Activated CD8-positive, alpha-beta memory T cell treated with anti-CD3 and anti-CD28 coated beads for 36 hours (primary cell): ENCODE data around the gene GCK. TPM values are rescaled to one million over a fixed set of nuclear protein-coding genes. Genes with fewer than 3 reads are reported as not detected.
"Not testable (repeated sequence)": the region's sequence is repeated elsewhere in the genome, so short reads cannot be mapped to it uniquely, and the experiment has no call there.

Experiments
- CTCF ChIA-PET: fragments of 350-600 bp; sonication (Branson Sonifier 250); formaldehyde crosslinking; loops from one replicate; lab custom pipeline; 2021; ENCODE audit warnings: antibody characterized with exemption; lab: Charles Lee
- POLR2A ChIA-PET: fragments of 350-600 bp; sonication (Branson Sonifier 250); formaldehyde crosslinking; loops from one replicate; lab custom pipeline; 2021; ENCODE audit warnings: antibody characterized with exemption; lab: Charles Lee
- total RNA-seq, 2 experiments: library from RNA; stranded (reverse); gene quantifications; one replicate each; pipeline ENCODE4 v1.2.3, GENCODE V29; 2021

GCK gene
- total RNA-seq, 2 experiments from 2014 or later = 1.4 to 1.8 TPM

DNA sequence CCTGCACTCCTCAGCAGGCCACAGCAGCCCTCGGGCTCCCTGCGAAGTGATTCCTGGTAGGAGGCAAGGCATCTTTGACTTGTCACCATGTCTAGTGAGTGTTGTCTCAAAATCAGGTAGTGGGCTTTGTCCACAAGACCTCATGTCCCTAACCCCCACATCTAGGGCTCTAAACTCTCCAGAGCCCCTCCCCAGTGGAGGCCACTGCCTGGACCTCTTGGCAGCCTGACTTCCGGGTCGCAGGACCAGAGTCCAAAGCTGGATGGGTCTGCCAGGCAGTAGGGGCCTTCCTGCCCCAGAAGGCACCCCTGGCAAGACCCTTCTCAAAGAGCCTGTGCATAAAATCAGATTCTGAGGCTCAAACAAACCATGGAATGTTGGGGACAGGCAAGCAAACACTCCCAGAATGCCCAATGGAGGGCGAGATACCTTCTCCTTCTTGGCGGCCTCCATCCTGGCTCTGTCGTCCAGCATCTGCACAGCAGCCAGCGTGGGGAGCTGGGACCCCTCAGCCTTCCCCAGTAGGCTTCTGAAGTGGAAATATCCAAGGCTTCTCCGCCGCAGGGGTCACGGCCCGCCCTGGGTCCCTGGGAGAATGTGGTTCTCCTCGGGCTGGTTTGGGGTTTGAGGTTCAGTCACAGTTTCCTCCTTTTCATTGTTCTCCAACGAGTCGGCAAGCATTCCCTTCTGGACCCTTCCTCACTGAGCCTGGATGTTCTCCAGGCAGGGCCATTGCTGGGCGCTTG is 586 bp downstream of the GCK start:
- CTCF ChIA-PET = no interaction called here
- POLR2A ChIA-PET = no interaction called here

- POLR2A ChIA-PET = no interaction called here
- CTCF ChIA-PET = no interaction called here
Measured at GRCh38 chr7:44187636-44188416, 1.4 kb downstream of the GCK start.

DNA sequence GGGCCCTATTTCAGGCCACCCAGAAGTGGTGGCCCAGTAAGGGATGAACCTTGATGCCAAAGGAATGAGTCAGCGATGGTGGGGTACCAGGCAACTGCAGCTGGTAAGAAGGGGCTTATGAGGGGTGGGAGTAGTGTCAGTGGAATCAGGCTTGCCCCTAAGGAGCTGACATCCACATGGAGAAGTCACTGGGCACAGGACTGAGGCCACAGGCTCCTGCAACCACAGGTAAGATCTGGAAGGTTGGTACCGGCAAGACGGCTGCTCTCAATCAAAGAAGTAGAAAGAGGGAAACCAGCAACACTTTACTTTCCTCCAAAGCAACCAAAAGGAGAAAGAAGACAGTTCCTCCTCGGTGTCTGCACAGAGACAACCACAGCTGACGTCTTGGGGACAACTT is 2.5 kb downstream of the GCK start:
- ChIA-PET CTCF (no interaction called here), POLR2A (no interaction called here)

- ChIA-PET CTCF (no interaction called here), POLR2A (no interaction called here)
Measured at GRCh38 chr7:44185729-44186128, 3.5 kb downstream of the GCK start.

DNA sequence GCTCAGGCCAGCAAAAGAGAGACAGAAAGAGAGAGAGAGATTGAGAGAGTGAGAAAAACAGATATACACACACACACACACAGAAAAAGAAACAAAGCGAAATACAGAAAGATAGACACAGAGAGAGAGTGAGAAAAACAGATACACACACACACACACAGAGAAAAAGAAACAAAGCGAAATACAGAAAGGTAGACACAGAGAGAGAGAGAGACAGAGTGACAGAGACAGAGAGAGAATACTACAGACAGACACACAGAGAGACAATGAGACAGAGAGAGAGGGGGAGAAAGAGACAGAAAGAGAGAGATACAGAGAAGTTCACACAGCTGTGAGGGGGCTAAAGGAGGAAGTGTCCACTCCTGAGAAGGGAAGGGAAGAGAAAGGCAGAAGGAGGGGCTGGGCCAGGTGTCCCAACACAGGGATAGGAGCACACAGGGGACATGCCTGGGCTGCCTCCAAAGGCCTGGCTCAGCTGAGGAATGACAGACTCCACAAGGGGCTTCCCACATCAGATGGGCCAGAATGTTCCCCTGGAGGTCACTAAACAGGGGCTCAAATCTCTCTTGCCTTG is 4.3 kb downstream of the GCK start:
- POLR2A ChIA-PET = no interaction called here
- CTCF ChIA-PET = no interaction called here

- ChIA-PET CTCF (no interaction called here), POLR2A (no interaction called here)
Measured at GRCh38 chr7:44184206-44184872, 4.9 kb downstream of the GCK start.

- CTCF ChIA-PET = no interaction called here
Measured at GRCh38 chr7:44183386-44183785, 5.9 kb downstream of the GCK start.

GRCh38 chr7:44182827-44183226 is 6.4 kb downstream of the GCK start:
- CTCF ChIA-PET = no interaction called here
- POLR2A ChIA-PET = no interaction called here

More at GRCh38 chr7:44183386-44183785, 5.9 kb downstream of the GCK start:
- POLR2A ChIA-PET = no interaction called here

DNA sequence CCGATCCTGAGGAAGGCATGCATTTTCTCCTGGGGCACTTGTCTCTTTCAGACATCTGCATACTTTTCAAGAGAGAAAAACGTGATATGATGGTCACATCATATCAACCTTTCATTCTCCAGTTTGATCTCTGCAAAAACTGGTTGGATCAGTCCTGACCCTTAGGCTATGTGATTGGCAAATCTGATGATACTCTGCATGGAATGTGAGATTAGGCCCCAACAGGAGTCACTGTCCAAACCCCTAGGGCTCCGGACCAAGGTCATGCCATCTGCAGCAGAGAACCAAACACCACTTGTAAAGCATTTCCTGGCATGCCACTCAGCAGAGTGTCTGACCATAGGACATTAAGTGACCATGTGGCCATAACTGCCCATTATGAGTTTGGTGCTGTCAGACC is 8.6 kb downstream of the GCK start:
- CTCF ChIA-PET = no interaction called here
- POLR2A ChIA-PET = no interaction called here

DNA sequence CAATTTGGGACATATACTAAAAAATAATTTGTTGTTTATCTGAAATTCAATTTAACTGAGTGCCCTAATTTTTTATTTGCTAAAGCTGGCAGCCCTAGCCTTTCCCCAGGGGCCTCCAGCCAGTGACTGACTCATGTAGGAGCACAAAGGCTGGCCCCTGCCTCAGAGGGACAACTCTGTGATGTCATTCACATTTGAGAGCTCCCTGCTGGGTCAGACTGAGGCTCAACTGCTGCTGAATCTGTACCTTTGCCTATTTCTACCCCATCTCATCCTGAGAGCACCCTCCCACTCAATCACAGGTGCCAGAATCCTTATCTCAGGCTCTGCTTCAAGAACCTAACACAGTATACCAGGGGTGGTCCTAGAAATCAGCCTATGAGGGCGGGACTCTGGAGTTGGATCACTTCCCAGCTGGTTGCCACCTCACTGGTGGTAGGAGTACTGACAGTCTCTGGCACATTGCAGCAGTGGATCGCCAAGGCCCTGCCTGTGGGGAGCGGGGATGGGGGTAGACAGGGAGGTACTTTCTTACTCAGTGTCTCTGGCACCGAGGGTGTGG is 11.6 kb downstream of the GCK start:
- CTCF ChIA-PET = no interaction called here
- POLR2A ChIA-PET = no interaction called here

DNA sequence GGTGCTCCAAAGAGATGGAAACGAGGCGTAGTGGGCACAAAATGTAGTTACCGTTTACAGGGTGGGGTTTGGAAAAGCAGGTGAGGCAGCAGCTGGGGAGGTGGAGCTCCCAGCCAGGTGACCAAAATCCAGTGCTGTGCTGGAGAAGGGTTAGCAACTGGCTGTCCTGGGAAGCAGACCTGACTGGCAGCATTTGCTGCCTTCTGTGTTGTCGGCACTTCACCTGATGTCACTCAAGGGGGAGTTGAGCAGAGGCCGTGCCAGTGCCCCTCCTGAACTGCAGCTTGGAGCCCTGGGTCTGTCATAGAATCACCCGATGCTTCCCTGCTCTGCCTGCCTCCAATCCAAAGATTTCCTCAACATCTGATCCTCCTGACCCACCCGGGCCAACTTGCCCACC is 12.8 kb downstream of the GCK start:
- POLR2A ChIA-PET = no interaction called here

GRCh38 chr7:44175730-44176129 is 13.5 kb downstream of the GCK start:
- ChIA-PET POLR2A (no interaction called here), CTCF (no interaction called here)

More for the DNA sequence above, 12.8 kb downstream of the GCK start:
- CTCF ChIA-PET = no interaction called here

DNA sequence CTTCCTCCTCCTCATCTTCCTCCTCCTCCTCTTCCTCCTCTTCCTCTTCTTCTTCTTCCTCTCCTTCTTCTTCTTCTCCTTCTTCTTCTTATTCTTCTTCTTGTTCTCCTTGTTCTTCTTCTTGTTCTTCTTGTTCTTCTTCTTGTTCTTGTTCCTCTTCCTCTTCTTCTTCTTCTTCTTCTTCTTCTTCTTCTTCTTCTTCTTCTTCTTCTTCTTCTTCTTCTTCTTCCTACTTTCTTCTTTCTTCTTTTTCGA is 14.6 kb downstream of the GCK start:
- CTCF ChIA-PET = interaction anchor here (0.6 kb wide), 1 partner anchor 300 kb away, joined by 3 read pairs; no protein-coding TSS in a partner anchor
- POLR2A ChIA-PET = not testable (repeated sequence)

DNA sequence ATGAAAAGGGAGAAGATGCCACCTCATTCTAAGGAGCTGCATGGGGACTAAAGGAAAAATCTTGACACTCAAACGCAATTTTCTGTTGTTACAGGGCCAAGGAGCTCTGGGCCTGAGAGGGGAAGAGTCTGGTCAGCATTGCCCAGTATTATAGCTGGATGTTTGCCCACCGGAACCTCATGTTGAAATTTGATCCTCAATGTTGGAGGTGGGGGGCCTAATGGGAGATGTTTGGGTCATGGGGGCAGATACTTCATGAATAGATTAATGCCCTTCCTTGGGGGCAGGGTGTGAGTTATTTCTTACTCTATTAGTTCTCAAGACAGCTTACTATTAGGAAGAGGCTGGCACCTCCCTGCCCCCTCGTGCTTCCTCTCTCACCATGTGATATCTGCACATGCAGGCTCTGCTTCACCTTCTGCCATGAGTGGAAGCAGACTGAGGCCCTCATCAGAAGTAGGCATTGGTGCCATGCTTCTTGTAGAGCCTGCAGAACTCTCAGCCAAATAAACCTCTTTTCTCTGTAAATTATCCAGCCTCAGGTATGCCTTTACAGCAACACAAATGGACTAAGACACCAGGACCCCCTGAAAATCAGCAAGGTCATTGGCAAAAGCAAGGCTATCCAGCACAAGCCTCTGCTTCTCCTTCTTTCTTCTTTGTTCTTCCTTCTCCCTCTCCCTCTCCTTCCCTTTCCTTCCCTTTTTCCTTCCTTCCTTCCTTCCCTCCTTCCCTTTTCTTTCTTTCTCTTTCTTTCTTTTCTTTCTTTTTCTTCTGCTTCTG is 15.1 kb downstream of the GCK start:
- ChIA-PET CTCF (no interaction called here), POLR2A (no interaction called here)

GRCh38 chr7:44172803-44173424 is 16.3 kb downstream of the GCK start:
- ChIA-PET CTCF (interaction anchor here (0.5 kb wide), 1 partner anchor 125 kb away, joined by 4 read pairs; no protein-coding TSS in a partner anchor), POLR2A (no interaction called here)

DNA sequence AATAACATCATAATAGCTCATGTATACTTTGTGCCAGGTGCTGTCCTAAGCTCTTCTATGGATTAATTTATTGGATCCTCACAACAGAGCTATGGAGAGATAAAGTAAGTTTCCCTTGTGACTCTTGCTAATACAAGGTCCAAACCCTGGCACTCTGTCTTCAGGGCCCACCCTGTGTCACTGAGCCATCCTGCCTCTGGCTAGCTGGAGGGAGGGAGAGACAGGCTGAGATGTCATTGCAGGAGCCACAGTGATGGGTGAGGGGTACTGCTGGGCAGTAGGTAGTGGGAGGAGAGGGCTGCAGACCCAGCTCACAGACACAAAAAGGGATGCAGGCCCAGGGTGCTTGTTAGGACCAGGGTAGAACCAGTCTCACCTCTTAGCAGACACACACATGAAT is 16.9 kb downstream of the GCK start:
- ChIA-PET POLR2A (no interaction called here), CTCF (interaction anchor here (0.5 to 1.1 kb wide), 2 partner anchors 124 to 362 kb away, joined by 3 to 4 read pairs; no protein-coding TSS in a partner anchor)

DNA sequence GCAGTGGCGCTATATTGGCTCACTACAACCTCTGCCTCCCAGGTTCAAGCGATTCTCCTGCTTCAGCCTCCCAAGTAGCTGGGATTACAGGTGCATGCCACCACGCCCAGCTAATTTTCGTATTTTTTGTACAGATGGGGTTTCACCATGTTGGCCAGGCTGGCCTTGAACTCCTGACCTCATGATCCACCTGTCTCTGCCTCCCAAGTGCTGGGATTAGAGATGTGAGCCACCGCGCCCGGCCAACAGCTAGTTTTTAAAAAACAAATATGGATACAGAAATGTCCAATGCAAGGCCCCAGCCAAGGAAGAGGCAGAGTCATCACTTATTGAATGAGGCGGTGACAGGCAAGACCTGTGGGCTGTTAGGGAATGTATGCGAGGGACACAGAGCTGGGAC is 17.3 kb downstream of the GCK start:
- POLR2A ChIA-PET = not testable (repeated sequence)
- CTCF ChIA-PET = interaction anchor here (1.1 kb wide), 1 partner anchor 363 kb away, joined by 3 read pairs; no protein-coding TSS in a partner anchor

GRCh38 chr7:44167920-44168319 is 21.3 kb downstream of the GCK start:
- POLR2A ChIA-PET = no interaction called here
- CTCF ChIA-PET = no interaction called here

DNA sequence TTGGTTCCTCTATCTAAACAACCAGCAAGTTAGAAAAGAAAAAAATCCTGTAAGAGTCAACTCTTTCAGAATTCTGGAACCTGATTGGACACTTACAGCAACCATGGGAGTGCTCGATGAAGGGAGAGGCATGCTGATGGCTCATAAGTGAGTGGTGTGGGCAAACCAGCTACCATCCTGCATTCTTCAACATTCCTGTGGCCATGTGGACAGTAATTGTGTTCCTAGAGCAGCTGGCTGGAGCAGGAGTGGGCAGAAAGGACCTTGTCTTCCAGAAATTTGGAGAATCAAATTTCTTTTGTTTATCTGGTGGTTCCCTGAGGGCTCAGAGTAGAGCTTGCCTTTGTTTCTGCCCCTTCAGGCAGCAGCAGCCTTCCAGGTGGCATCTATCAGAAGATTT is 25.6 kb downstream of the GCK start:
- POLR2A ChIA-PET = no interaction called here

More for the DNA sequence above, 25.6 kb downstream of the GCK start:
- CTCF ChIA-PET = interaction anchor here (0.8 kb wide), 1 partner anchor 9 kb away, joined by 3 read pairs; no protein-coding TSS in a partner anchor
